Amygdala (tissue), 56 donors: Measurements from ENCODE around the gene MSI1.

Experiments used
- DNase-seq, 56 donors: peaks; one replicate each; lab custom pipeline; 2025; lab: John Stamatoyannopoulos, UW

MSI1 gene

GRCh38 chr12:120331390-120331789 is 37.6 kb downstream of the MSI1 start:
- DNase-seq: no peak

GRCh38 chr12:120328228-120328627 is 40.7 kb downstream of the MSI1 start:
- DNase-seq: no peak

GRCh38 chr12:120327593-120327992 is 41.4 kb downstream of the MSI1 start, which contains the start of gene PLA2G1B:
Gene PLA2G1B, minus strand, starts transcription at chr12:120327779. Its CDS starts 26 bp downstream, at chr12:120327753.
- DNase-seq: no peak

GRCh38 chr12:120324841-120325417 is 44.0 kb downstream of the MSI1 start:
- no peak for DNase-seq

- DNase-seq: no peak
These were observed 45.2 kb downstream of the MSI1 start for GRCh38 chr12:120323772-120324171.

GRCh38 chr12:120321382-120322202 is 47.4 kb downstream of the MSI1 start:
- DNase-seq: no peak

GRCh38 chr12:120317224-120318105 is 51.5 kb downstream of the MSI1 start:
- peak; percentile 94 to 100 (median 98) for DNase-seq

GRCh38 chr12:120316798-120317223 is 52.2 kb downstream of the MSI1 start:
- DNase-seq: peak in 1 of 56 donors; percentile 49

- no peak for DNase-seq
These were observed 54.7 kb downstream of the MSI1 start for GRCh38 chr12:120314220-120314619.

GRCh38 chr12:120301962-120302815 is 66.8 kb downstream of the MSI1 start, which contains the start of gene SIRT4:
Gene SIRT4, plus strand, starts transcription at chr12:120302321. Its CDS starts 1,241 bp downstream, at chr12:120303562.
- DNase-seq: peak; percentile 25 to 97 (median 82)

GRCh38 chr12:120292661-120293531 is 76.1 kb downstream of the MSI1 start, which contains the start of gene RNU4-1:
Gene RNU4-1, minus strand, starts transcription at chr12:120293237.
- peak in 54 of 56 donors; percentile 16 to 90 (median 65) for DNase-seq

- peak in 1 of 56 donors; percentile 38 for DNase-seq
These were observed 76.6 kb downstream of the MSI1 start for GRCh38 chr12:120292411-120292660.
